PC-3 (cell line): Measurements from ENCODE around the gene ARL14. TPM values are rescaled to one million over a fixed set of nuclear protein-coding genes. Genes with fewer than 3 reads are reported as not detected.
A peak's percentile ranks its signal among the peaks of the same experiment; 100 is the strongest.

ENCODE experiments used
- ATAC-seq: fragments of 200-7000 bp; cut with Tn5 transposase; 2 replicates; pipeline ENCODE4 v1.9.1; 2020; ENCODE audit warnings: mild to moderate bottlenecking, moderate library complexity
- Bru-seq: library from RNA; stranded (reverse); fragments of 400-500 nt; gene quantifications from one replicate; lab custom pipeline; 2021; lab: Mats Ljungman, UMichigan
- BruChase-seq, 2 experiments: library from RNA; stranded (reverse); fragments of 400-500 nt; gene quantifications; one replicate each; lab custom pipeline; 2021; lab: Mats Ljungman, UMichigan
- BruUV-seq: library from RNA; stranded (reverse); fragments of 400-500 nt; replicated peaks from 2 replicates; lab custom pipeline; 2021; lab: Mats Ljungman, UMichigan
- CTCF ChIA-PET: fragments of 300-600 bp; sonication (Branson Sonifier 250); formaldehyde crosslinking; loops from one replicate; lab custom pipeline; 2022; ENCODE audit warnings: antibody characterized with exemption; lab: Charles Lee
- POLR2A ChIA-PET: fragments of 300-600 bp; sonication (Branson Sonifier 250); formaldehyde crosslinking; loops from one replicate; lab custom pipeline; 2022; ENCODE audit warnings: antibody characterized with exemption; ENCODE audit not compliant: unreplicated experiment; lab: Charles Lee
- DNase-seq: peaks from one replicate; pipeline ENCODE4 v3.0.0-alpha.2; 2015
- H2AFZ ChIP-seq: fragments of 300-600 bp; sonication (generic); 2 replicates; pipeline ENCODE4 v1.6.0; 2016; ENCODE audit warnings: antibody characterized with exemption, low read length
- H3F3A ChIP-seq: fragments of 300-600 bp; sonication (generic); one replicate; pipeline ENCODE4 v1.6.0; 2017; ENCODE audit warnings: antibody characterized with exemption, low read length, control low read depth, mild to moderate bottlenecking; ENCODE audit not compliant: unreplicated experiment
- H3K27ac ChIP-seq: fragments of 300-600 bp; sonication (generic); 2 replicates; pipeline ENCODE4 v1.5.1; 2016; ENCODE audit warnings: mild to moderate bottlenecking, low read length
- H3K27me3 ChIP-seq: fragments of 300-600 bp; sonication (generic); 2 replicates; pipeline ENCODE4 v1.6.1; 2016; ENCODE audit warnings: low read length, mixed read lengths
- H3K36me3 ChIP-seq: fragments of 300-600 bp; sonication (generic); 2 replicates; pipeline ENCODE4 v1.6.1; 2016; ENCODE audit warnings: low read depth, mixed run types, low read length, mixed read lengths
- H3K4me1 ChIP-seq: fragments of 300-600 bp; sonication (generic); 2 replicates; pipeline ENCODE4 v1.5.1; 2016; ENCODE audit warnings: low read length; ENCODE audit not compliant: insufficient read depth
- H3K4me2 ChIP-seq: fragments of 300-600 bp; sonication (generic); 2 replicates; pipeline ENCODE4 v1.6.0; 2016; ENCODE audit warnings: low read length
- H3K4me3 ChIP-seq: fragments of 300-600 bp; sonication (generic); 2 replicates; pipeline ENCODE4 v1.5.1; 2016; ENCODE audit warnings: mild to moderate bottlenecking, low read length, mixed read lengths
- H3K79me2 ChIP-seq: fragments of 300-600 bp; sonication (generic); 2 replicates; pipeline ENCODE4 v1.6.1; 2017; ENCODE audit warnings: low read length, mixed read lengths
- H3K9ac ChIP-seq: fragments of 300-600 bp; sonication (generic); 2 replicates; pipeline ENCODE4 v1.6.0; 2016; ENCODE audit warnings: mild to moderate bottlenecking, low read length
- H3K9me2 ChIP-seq: fragments of 300-600 bp; sonication (generic); replicated peaks from 2 replicates; pipeline ENCODE4 v1.6.1; 2016; ENCODE audit warnings: mixed run types, low read length, mixed read lengths
- H3K9me3 ChIP-seq: fragments of 300-600 bp; sonication (generic); 2 replicates; pipeline ENCODE4 v1.6.1; 2016; ENCODE audit warnings: low read length, mixed read lengths
- H4K20me1 ChIP-seq: fragments of 300-600 bp; sonication (generic); 2 replicates; pipeline ENCODE4 v1.6.1; 2016; ENCODE audit warnings: low read length, mixed read lengths
- CTCF ChIP-seq: fragments of 300-600 bp; sonication (generic); conservative IDR thresholded peaks from 2 replicates; pipeline ENCODE4 v1.5.1; 2017; ENCODE audit warnings: antibody characterized with exemption, low read depth, mild to moderate bottlenecking, low read length
- EZH2 ChIP-seq: fragments of 300-600 bp; sonication (generic); IDR thresholded peaks from one replicate; pipeline ENCODE4 v1.6.1; 2017; ENCODE audit warnings: antibody characterized with exemption, mild to moderate bottlenecking, low read length; ENCODE audit not compliant: unreplicated experiment
- EZH2phosphoT487 ChIP-seq: fragments of 300-600 bp; sonication (generic); IDR thresholded peaks from 2 replicates; pipeline ENCODE4 v1.6.1; 2018; ENCODE audit warnings: mild to moderate bottlenecking, antibody characterized with exemption, low read length, borderline replicate concordance
- intact Hi-C: fragments of 100-400 bp; cut with micrococcal nuclease; formaldehyde crosslinking; loops from 2 replicates; pipeline ENCODE4 v1.9.0; 2023
- long read RNA-seq: library from polyadenylated mRNA; unstranded; transcript quantifications from one replicate; pipeline ENCODE4 v2.0.0, GENCODE V29; 2021; ENCODE audit not compliant: unreplicated experiment
- total RNA-seq: library from RNA; depleted of rRNA; stranded (reverse); fragments of >200 nt; gene quantifications from 2 replicates; pipeline ENCODE4 v1.2.3, GENCODE V29; 2014; rRNA removed

ARL14 gene
- 3.9 and 4.2 TPM in 2 replicates for total RNA-seq
- percentile 85 among the genes with signal in this experiment for Bru-seq, nascent RNA
- percentile 68 among the genes with signal in this experiment for BruChase-seq, experiment 1, labeled RNA remaining after a 6-hour chase
- BruChase-seq, experiment 2, labeled RNA remaining after a 2-hour chase: percentile 63 among the genes with signal in this experiment
- long read RNA-seq, transcript ARL14-201 (1 exons, 1,294 nt): major isoform, 6 of 7 reads
- long read RNA-seq, partial matches to known transcripts: 0 of 7 reads
- long read RNA-seq, other reads (novel, unspliced or antisense): 1 of 7 reads

- peak within 1 kb of the TSS; percentile 91 for H3K27ac ChIP-seq
- ChIA-PET CTCF (interaction anchor here (0.6 kb wide), 1 partner anchor 146 kb away, joined by 3 read pairs; no protein-coding TSS in a partner anchor), POLR2A (interaction anchor here (0.7 kb wide), 1 partner anchor 10 kb away, joined by 12 read pairs; no protein-coding TSS in a partner anchor)
- peak; percentile 93 for ATAC-seq
- intact Hi-C loops: loop anchor here (1.0 to 2.0 kb wide), 2 partner anchors 9 to 24 kb away; no protein-coding TSS in a partner anchor
- H2AFZ ChIP-seq: peak within 1 kb of the TSS; percentile 49
- peak within 1 kb of the TSS; percentile 56 for H3K9ac ChIP-seq
- no peaks in the 10 kb centered on the region for H4K20me1 ChIP-seq
- DNase-seq: peak; percentile 98
- peaks cover 12% of the 10 kb centered on the region; the same call in 1 of the 2 replicates for H3K79me2 ChIP-seq
- H3F3A ChIP-seq: peaks cover 15% of the 10 kb centered on the region
- TF ChIP-seq EZH2phosphoT487: no peak
- TF ChIP-seq CTCF: no peak
- no peak for TF ChIP-seq EZH2
- no peaks in the 10 kb centered on the region for H3K27me3 ChIP-seq
- no peaks in the 10 kb centered on the region for H3K36me3 ChIP-seq
- no peaks in the 10 kb centered on the region for H3K9me2 ChIP-seq
- H3K4me3 ChIP-seq: peak within 1 kb of the TSS; percentile 58
- TSS peak; percentile 99 for BruUV-seq
- H3K4me2 ChIP-seq: peak within 1 kb of the TSS; percentile 84
- H3K4me1 ChIP-seq: peaks cover 59% of the 10 kb centered on the region
- H3K9me3 ChIP-seq: no peaks in the 10 kb centered on the region
Observed at GRCh38 chr3:160676547-160677303, at the start of gene ARL14. Gene ARL14 (plus strand): TSS chr3:160677160. CDS start chr3:160677347, 187 bp downstream.

- ChIA-PET CTCF (no interaction called here), POLR2A (no interaction called here)
- Histone ChIP-seq H3K9me2 (no peaks in the 10 kb centered on the region), H3K4me3 (no peak overlapping the region), H3K9ac (no peak overlapping the region), H3K27ac (no peak overlapping the region), H3K4me1 (no peaks in the 10 kb centered on the region), H2AFZ (no peak overlapping the region), H3K9me3 (no peaks in the 10 kb centered on the region), H3K27me3 (no peaks in the 10 kb centered on the region), H4K20me1 (no peaks in the 10 kb centered on the region), H3K36me3 (no peaks in the 10 kb centered on the region), H3F3A (no peaks in the 10 kb centered on the region), H3K4me2 (no peak overlapping the region), H3K79me2 (no peaks in the 10 kb centered on the region)
- intact Hi-C loops: no loop called here
- ATAC-seq (no peak), DNase-seq (no peak)
- BruUV-seq: no TSS peak
- no peak for TF ChIP-seq CTCF
- TF ChIP-seq EZH2: no peak
- no peak for TF ChIP-seq EZH2phosphoT487
Observed at GRCh38 chr3:160629491-160629890, 47.5 kb upstream of the ARL14 start.
